ENCODE results near the gene SUSD6.

DNA sequence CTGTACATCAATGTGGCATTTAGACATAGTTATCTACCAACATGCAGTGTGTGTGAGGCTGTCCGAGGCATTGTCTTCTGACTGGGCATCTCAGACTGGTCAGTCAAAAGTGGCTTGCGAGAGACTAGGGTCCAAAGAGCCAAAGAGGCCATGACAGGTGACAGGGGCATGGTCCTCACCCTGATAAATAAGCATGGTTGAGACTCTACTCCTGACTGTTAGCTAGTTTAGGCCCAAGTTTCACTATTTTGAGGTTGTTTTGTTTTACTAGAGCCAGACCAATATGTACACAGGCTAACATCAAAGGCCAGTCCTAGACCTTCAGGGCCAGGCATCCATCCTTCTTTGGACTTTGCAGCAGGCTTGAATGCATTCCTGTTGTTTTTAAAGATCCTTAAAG is 78.6 kb downstream of the SUSD6 start:
- TF ChIP-seq CTCF (IDR thresholded peaks at IDR 0.05), result no peak
- TF ChIP-seq POLR2A (IDR thresholded peaks at IDR 0.05), result no peak
